Muscle layer of duodenum (tissue), 2 donors: ENCODE data around the gene SFN.
"Not testable (repeated sequence)": the region's sequence is repeated elsewhere in the genome, so short reads cannot be mapped to it uniquely, and the experiment has no call there.

Experiments
- H3K27ac ChIP-seq: one replicate; pipeline ENCODE4 v1.7.0; 2013; ENCODE audit warnings: mild to moderate bottlenecking, low read length
- H3K27me3 ChIP-seq: one replicate; pipeline ENCODE4 v1.7.0; 2013; ENCODE audit warnings: low read depth, mild to moderate bottlenecking, control low read depth, low read length
- H3K36me3 ChIP-seq, 2 donors: one replicate each; pipeline ENCODE4 v1.7.0; 2013; ENCODE audit warnings: low read length in 2 of 2, control low read depth in 1 of 2, mild to moderate bottlenecking in 1 of 2; ENCODE audit not compliant: insufficient read depth in 2 of 2, control insufficient read depth in 1 of 2
- H3K4me1 ChIP-seq, 2 donors: one replicate each; pipeline ENCODE4 v1.7.0; 2013; ENCODE audit warnings: low read length in 2 of 2, mild to moderate bottlenecking in 2 of 2, control low read depth in 1 of 2, moderate library complexity in 1 of 2; ENCODE audit not compliant: insufficient read depth in 2 of 2, control insufficient read depth in 1 of 2
- H3K4me3 ChIP-seq, 2 donors: one replicate each; pipeline ENCODE4 v1.7.0; 2013; ENCODE audit warnings: low read length in 2 of 2, low read depth in 1 of 2, mild to moderate bottlenecking in 1 of 2
- H3K9me3 ChIP-seq, 2 donors: one replicate each; pipeline ENCODE4 v1.7.0; 2013; ENCODE audit warnings: low read length in 2 of 2, control low read depth in 1 of 2, mild to moderate bottlenecking in 1 of 2; ENCODE audit not compliant: control insufficient read depth in 1 of 2
- donor health status: healthy.

The SFN gene

GRCh38 chr1:26877326-26877725 is 14.4 kb downstream of the SFN start:
- Histone ChIP-seq H3K27ac (no peak overlapping the region), H3K27me3 (no peaks in the 10 kb centered on the region), H3K9me3 (no peaks in the 10 kb centered on the region), H3K36me3 (peaks cover 33 to 54% of the 10 kb centered on the region in 2 donors), H3K4me3 (no peak overlapping the region), H3K4me1 (no peaks in the 10 kb centered on the region)

DNA sequence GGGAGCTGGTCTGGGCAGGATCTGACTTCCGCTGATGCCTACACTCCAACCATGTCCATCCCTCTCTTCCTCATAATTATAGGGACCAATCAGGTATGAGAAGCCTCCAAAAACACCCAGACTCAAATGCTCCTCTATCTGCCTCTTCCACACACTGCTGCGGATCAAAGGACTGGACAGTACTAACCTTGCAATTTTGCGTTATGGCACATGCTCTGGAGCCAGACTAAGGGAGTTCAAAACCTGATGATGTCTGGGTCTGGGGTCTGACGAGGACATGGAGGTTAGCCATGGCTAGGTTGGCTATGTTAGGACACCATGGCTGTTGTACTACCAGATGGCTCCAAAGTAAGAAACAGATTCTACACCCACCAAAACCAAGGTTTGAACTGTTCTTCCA is 16.8 kb downstream of the SFN start:
- no peak overlapping the region for H3K4me3 ChIP-seq
- no peaks in the 10 kb centered on the region for H3K27me3 ChIP-seq
- peaks cover 53 to 79% of the 10 kb centered on the region in 2 donors for H3K36me3 ChIP-seq
- H3K4me1 ChIP-seq: no peaks in the 10 kb centered on the region
- H3K27ac ChIP-seq: no peak overlapping the region
- no peaks in the 10 kb centered on the region for H3K9me3 ChIP-seq

DNA sequence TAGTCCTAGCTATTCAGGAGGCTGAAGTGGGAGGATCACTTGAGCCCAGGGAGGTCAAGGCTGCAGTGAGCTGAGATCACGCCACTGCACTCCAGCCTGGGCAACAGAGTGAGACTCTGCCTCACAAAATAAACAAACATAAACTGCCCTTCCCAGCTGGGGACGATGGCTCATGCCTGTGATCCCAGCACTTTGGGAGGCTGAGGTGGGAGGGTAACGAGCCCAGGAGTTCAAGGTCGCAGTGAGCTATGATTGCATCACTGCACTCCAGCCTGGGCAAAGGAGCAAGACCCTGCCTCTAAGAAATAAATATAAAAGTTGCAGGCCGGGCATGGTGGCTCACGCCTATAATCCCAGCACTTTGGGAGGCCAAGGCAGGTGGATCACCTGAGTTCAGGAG is 18.7 kb downstream of the SFN start:
- peaks cover 55 to 92% of the 10 kb centered on the region in 2 donors for H3K36me3 ChIP-seq
- not testable (repeated sequence) for H3K4me3 ChIP-seq, H3K4me1 ChIP-seq, H3K9me3 ChIP-seq, H3K27me3 ChIP-seq, H3K27ac ChIP-seq

GRCh38 chr1:26882696-26883463 is 19.9 kb downstream of the SFN start:
- Histone ChIP-seq H3K27ac (no peak overlapping the region), H3K27me3 (no peaks in the 10 kb centered on the region), H3K9me3 (no peaks in the 10 kb centered on the region), H3K4me3 (no peak overlapping the region), H3K36me3 (peaks cover 53 to 95% of the 10 kb centered on the region in 2 donors), H3K4me1 (no peaks in the 10 kb centered on the region)

DNA sequence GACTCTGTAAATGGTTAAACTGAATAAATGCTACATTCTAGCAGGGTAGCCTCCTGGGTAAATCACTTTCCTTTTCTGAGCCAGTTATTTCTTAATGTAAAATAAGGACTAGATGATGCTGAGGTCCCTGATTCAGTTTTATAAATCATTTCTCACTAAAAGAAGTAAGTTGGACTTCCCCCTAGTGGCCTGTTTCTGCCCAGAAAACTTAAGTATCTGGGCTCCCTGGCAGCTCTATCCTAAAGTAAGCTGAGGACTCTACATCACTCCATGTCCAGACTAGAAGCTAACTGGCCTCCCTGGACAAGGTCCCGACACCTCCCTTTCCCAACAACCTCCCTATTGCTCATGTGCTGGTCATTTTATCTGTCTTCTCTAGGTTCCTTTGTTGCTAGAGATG is 24.2 kb downstream of the SFN start:
- Histone ChIP-seq H3K4me1 (peaks cover 12 to 19% of the 10 kb centered on the region in 2 donors), H3K27me3 (no peaks in the 10 kb centered on the region), H3K36me3 (peaks cover 50 to 68% of the 10 kb centered on the region in 2 donors), H3K9me3 (no peaks in the 10 kb centered on the region), H3K4me3 (no peak overlapping the region), H3K27ac (no peak overlapping the region)

DNA sequence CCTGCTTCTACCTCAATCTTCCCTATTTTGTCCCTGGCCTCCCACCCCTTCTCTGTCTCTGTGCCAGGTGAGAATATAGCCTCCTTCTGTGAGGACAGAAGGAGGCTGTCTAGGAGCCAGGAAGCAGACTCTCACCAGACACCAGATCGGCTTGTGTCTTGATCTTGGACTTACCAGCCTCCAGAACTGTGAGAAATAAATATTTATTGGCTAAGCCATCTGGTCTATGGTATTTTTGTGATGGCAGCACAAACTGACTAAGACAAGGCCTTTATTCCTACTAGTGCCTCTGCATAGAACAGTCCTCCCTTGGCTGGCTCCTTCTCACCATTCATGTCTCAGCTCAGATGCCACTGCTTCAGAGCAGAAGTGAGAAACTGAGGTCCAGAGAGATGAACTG is 25.3 kb downstream of the SFN start:
- Histone ChIP-seq H3K4me3 (no peak overlapping the region), H3K4me1 (peaks cover 12 to 19% of the 10 kb centered on the region in 2 donors), H3K36me3 (peaks cover 48 to 68% of the 10 kb centered on the region in 2 donors), H3K27ac (no peak overlapping the region), H3K27me3 (no peaks in the 10 kb centered on the region), H3K9me3 (no peaks in the 10 kb centered on the region)

DNA sequence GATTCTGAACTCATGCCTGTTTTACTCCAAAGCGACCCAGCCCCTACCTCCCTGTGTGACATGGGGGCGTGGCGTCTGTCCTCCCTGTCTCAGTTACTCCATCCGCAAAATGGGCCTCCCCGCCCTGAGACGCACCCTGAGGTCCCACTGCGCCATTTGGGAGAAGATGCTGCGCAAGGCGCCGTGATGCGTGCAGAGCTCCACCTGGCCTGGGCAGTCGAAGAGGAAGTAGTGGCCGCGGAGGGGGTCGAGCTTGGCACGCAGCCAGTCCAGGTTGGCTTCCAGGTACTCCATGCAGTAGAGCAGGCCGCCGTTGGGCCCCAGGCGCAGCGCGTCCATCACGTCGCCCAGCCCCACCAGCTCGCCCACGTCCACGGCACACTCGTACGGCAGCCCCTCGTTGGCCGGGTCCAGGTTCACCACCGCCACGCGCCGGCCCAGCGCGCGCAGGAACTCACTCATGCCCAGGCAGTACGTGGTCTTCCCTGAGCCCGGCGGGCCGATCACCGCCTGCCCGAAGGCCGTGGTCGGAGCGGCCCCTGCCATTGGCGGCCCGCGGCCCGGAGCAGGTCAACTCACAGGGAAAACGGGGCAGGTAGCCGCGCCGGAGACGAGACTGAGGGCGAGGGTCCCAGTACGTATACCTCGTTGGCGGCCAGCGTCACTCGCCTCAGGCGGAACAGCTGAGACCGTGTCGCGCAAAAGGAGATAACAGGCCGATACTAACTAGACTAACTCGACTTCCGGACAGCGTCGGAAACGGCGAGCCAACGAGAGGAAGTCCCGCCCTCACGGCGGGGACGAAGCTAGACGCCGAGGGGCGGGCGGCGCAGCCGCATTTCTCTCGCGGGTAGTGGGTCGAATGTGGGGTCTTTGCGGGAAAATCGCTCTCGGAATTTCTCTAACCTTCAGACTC is 26.9 kb downstream of the SFN start, which contains the start of gene GPN2:
GPN2 (minus strand) TSS at position 733 of the 916 bp plus-strand sequence; CDS start at position 546, 187 bp downstream.
- Histone ChIP-seq H3K27ac (peak within 1 kb of the TSS; percentile 92), H3K9me3 (no peaks in the 10 kb centered on the region), H3K36me3 (peaks cover 42 to 68% of the 10 kb centered on the region in 2 donors), H3K4me3 (peak within 1 kb of the TSS; percentile 84 to 97), H3K4me1 (peaks cover 12 to 19% of the 10 kb centered on the region in 2 donors), H3K27me3 (no peaks in the 10 kb centered on the region)

DNA sequence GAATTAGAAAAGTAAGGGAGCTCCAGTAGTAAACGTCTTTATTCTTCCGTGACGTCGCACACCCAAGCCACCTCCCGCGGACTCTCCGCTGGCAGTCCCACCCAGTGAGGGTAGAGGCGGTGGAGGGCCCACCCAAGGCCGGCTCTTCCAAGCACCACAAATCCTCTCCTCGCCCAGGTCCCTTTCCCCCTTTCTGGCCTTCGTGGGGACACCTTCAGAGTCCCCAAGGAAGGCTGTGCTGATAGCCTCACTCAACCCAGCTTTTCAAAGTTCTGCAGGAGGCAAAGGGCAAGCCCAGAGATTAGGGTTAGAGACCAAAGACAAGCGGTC is 27.5 kb downstream of the SFN start:
- H3K27ac ChIP-seq: peak overlapping the region; percentile 92
- H3K9me3 ChIP-seq: no peaks in the 10 kb centered on the region
- H3K36me3 ChIP-seq: peaks cover 37 to 68% of the 10 kb centered on the region in 2 donors
- no peaks in the 10 kb centered on the region for H3K27me3 ChIP-seq
- peak overlapping the region; percentile 84 to 97 for H3K4me3 ChIP-seq
- peaks cover 12 to 19% of the 10 kb centered on the region in 2 donors for H3K4me1 ChIP-seq

DNA sequence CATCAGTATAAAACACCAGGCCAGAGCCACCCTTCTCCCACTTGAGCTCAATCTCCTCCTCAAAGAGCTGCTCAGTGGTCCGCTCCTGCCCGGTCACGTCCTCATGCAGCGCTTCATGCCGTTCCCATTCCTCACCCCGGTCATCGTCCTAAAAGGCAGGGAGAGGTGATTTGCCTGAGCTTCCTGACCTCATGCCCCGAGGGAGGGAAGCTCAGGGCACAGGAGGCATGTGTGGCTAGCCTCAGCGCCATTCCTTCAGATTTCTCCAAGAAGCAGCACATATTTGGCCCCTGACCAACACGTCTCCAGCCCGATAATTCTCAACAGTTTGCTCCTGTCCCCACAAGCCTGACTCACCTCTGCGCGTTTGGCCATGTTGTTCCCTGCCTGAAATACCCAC is 31.3 kb downstream of the SFN start:
- H3K27me3 ChIP-seq: no peaks in the 10 kb centered on the region
- peaks cover 30 to 56% of the 10 kb centered on the region in 2 donors for H3K36me3 ChIP-seq
- H3K4me1 ChIP-seq: peaks cover 10 to 19% of the 10 kb centered on the region in 2 donors
- no peak overlapping the region for H3K4me3 ChIP-seq
- H3K27ac ChIP-seq: no peak overlapping the region
- no peaks in the 10 kb centered on the region for H3K9me3 ChIP-seq

GRCh38 chr1:26897351-26897750 is 34.4 kb downstream of the SFN start:
- H3K4me1 ChIP-seq: peaks cover 8 to 20% of the 10 kb centered on the region in 2 donors
- H3K4me3 ChIP-seq: no peak overlapping the region
- no peaks in the 10 kb centered on the region for H3K27me3 ChIP-seq
- H3K27ac ChIP-seq: no peak overlapping the region
- peaks cover 26 to 56% of the 10 kb centered on the region in 2 donors for H3K36me3 ChIP-seq
- H3K9me3 ChIP-seq: no peaks in the 10 kb centered on the region
